Right atrium auricular region (tissue), 2 donors: Measurements from ENCODE around the gene FAM78B. TPM values are rescaled to one million over a fixed set of nuclear protein-coding genes. Genes with fewer than 3 reads are reported as not detected.

Source experiments
- DNase-seq: peaks from one replicate; pipeline ENCODE4 v3.0.0-alpha.2; 2019; ENCODE audit warnings: low spot score
- H3K27ac ChIP-seq, 2 donors: fragments of 200-600 bp; sonication (generic); 1 replicate in 1 of 2; 2 replicates in 1 of 2; pipeline ENCODE4 v1.5.1; 2016 to 2019
- H3K27me3 ChIP-seq, 2 donors: fragments of 200-600 bp; sonication (generic); one replicate each; pipeline versions ENCODE4 v1.5.1 to v1.6.0; 2017 to 2019
- H3K36me3 ChIP-seq: fragments of 200-600 bp; sonication (generic); one replicate; pipeline ENCODE4 v1.5.1; 2016
- H3K4me1 ChIP-seq, 2 donors: fragments of 200-600 bp; sonication (generic); one replicate each; pipeline versions ENCODE4 v1.5.1 to v1.6.0; 2017 to 2019
- H3K4me3 ChIP-seq, 2 donors: fragments of 200-600 bp; sonication (generic); 1 replicate in 1 of 2; 2 replicates in 1 of 2; pipeline ENCODE4 v1.5.1; 2017 to 2019; ENCODE audit warnings: mild to moderate bottlenecking in 1 of 2, moderate library complexity in 1 of 2
- H3K9me3 ChIP-seq, 2 donors: fragments of 200-600 bp; sonication (generic); one replicate each; pipeline ENCODE4 v1.5.1; 2019
- total RNA-seq, 2 donors: library from RNA; depleted of rRNA; stranded (reverse); fragments of >200 nt; gene quantifications; one replicate each; pipeline ENCODE4 v1.1.0, GENCODE V29; 2016
- TF ChIP-seq, protein P1 (sequence below), 2 donors: fragments of 200-600 bp; sonication (generic); IDR thresholded peaks; one replicate each; pipeline ENCODE4 v1.5.1; 2019; ENCODE audit warnings: antibody characterized with exemption in 2 of 2

The FAM78B gene
- total RNA-seq, 2 donors from 2014 or later: 1.8 to 2.9 TPM

DNA sequence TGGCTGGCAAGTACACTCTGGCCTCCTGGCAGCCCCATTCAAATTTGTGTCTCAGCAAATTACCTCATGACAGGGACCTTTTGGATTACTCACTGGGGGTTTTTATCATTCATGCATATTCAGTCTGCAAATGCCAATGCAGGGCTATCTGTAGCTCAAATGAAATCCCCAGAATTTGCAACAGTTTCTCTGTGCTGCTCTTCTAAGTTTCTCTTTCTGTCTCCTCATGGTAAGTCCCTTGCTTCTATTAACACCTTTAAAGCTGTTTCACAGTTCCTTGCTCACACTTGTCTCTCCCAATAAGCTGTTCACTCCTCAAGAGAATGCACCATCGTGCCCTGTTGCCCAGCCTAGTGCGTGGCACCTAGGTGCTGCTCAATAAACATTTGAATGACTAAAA is 3.3 kb upstream of the FAM78B start:
- H3K4me3 ChIP-seq: no peak overlapping the region
- no peaks in the 10 kb centered on the region for H3K27me3 ChIP-seq
- TF ChIP-seq, protein P1, sequence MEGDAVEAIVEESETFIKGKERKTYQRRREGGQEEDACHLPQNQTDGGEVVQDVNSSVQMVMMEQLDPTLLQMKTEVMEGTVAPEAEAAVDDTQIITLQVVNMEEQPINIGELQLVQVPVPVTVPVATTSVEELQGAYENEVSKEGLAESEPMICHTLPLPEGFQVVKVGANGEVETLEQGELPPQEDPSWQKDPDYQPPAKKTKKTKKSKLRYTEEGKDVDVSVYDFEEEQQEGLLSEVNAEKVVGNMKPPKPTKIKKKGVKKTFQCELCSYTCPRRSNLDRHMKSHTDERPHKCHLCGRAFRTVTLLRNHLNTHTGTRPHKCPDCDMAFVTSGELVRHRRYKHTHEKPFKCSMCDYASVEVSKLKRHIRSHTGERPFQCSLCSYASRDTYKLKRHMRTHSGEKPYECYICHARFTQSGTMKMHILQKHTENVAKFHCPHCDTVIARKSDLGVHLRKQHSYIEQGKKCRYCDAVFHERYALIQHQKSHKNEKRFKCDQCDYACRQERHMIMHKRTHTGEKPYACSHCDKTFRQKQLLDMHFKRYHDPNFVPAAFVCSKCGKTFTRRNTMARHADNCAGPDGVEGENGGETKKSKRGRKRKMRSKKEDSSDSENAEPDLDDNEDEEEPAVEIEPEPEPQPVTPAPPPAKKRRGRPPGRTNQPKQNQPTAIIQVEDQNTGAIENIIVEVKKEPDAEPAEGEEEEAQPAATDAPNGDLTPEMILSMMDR (IDR thresholded peaks at IDR 0.05): no peak
- H3K36me3 ChIP-seq: no peaks in the 10 kb centered on the region
- H3K4me1 ChIP-seq: peaks cover 0 to 19% of the 10 kb centered on the region in 2 donors
- no peak for DNase-seq
- H3K27ac ChIP-seq: no peak overlapping the region
- H3K9me3 ChIP-seq: no peaks in the 10 kb centered on the region

DNA sequence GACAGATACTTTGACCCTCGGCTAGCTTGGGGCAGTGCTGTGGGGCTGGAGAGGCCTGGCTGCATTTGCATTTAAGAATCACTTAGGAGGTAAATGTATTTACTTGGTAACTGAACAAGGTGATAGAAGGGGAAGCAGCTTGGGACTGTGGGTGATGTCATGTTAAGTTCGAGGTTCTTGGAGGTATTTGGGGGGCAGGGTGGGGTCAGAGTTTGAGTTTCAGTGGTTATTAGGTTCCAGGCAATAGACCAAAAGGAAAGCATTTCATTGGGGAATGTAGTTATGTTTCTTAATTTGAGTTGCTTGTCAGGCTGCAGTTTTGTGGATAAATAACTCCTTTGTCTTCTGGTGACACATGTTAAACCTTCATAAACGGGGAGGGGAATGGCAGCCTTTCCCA is 2.4 kb upstream of the FAM78B start:
- H3K4me3 ChIP-seq: no peak overlapping the region
- H3K27me3 ChIP-seq: no peaks in the 10 kb centered on the region
- no peaks in the 10 kb centered on the region for H3K9me3 ChIP-seq
- no peak for DNase-seq
- TF ChIP-seq, protein P1 (IDR thresholded peaks at IDR 0.05): no peak
- no peaks in the 10 kb centered on the region for H3K36me3 ChIP-seq
- H3K27ac ChIP-seq: no peak overlapping the region
- H3K4me1 ChIP-seq: peaks cover 0 to 25% of the 10 kb centered on the region in 2 donors

DNA sequence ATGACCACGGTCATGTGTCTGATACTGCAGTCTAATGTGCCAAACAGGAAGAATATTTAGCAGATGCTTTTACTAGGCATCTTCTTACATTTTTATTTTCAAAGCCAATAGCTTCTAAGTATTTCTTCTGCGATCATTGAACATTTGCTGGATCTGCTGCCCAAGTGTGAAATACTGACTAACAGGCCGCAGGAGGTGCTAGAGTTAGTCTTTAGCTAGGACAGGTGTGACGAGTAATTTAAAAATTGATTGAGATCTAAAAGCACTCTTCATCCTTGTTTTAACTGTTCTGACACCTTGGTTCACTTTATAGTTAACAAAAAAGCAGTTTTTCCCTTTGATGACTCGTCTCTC is 748 bp upstream of the FAM78B start:
- TF ChIP-seq, protein P1 (IDR thresholded peaks at IDR 0.05): no peak
- Histone ChIP-seq H3K9me3 (no peaks in the 10 kb centered on the region), H3K27ac (peak overlapping the region; percentile 59 to 76), H3K4me1 (peaks cover 0 to 25% of the 10 kb centered on the region in 2 donors), H3K27me3 (no peaks in the 10 kb centered on the region), H3K36me3 (no peaks in the 10 kb centered on the region), H3K4me3 (peak overlapping the region; percentile 64 to 70)
- DNase-seq: no peak

DNA sequence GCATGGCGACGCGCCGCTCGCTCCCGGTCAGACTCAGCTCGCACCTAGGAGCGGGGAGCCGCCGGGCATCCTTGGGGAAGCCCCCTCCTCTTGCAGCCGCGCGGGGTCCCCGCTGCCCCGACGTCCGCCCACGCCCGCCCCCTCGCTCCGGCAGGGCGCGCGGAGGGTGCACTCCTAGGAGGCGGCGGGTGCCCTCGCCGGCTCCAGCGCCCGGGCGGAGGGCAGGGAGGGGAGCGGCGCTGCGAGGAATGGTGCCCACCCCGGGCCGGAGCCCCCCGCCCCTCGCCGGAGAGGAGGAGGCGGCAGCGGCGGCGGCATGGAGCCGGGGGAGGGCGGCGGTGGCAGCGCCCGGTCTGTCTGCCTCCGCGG is 488 bp downstream of the FAM78B start:
- no peaks in the 10 kb centered on the region for H3K27me3 ChIP-seq
- peak overlapping the region; percentile 64 to 70 for H3K4me3 ChIP-seq
- no peak for DNase-seq
- H3K36me3 ChIP-seq: no peaks in the 10 kb centered on the region
- peak overlapping the region; percentile 59 to 76 for H3K27ac ChIP-seq
- H3K9me3 ChIP-seq: no peaks in the 10 kb centered on the region
- H3K4me1 ChIP-seq: peaks cover 0 to 25% of the 10 kb centered on the region in 2 donors
- TF ChIP-seq, protein P1 (IDR thresholded peaks at IDR 0.05): no peak

DNA sequence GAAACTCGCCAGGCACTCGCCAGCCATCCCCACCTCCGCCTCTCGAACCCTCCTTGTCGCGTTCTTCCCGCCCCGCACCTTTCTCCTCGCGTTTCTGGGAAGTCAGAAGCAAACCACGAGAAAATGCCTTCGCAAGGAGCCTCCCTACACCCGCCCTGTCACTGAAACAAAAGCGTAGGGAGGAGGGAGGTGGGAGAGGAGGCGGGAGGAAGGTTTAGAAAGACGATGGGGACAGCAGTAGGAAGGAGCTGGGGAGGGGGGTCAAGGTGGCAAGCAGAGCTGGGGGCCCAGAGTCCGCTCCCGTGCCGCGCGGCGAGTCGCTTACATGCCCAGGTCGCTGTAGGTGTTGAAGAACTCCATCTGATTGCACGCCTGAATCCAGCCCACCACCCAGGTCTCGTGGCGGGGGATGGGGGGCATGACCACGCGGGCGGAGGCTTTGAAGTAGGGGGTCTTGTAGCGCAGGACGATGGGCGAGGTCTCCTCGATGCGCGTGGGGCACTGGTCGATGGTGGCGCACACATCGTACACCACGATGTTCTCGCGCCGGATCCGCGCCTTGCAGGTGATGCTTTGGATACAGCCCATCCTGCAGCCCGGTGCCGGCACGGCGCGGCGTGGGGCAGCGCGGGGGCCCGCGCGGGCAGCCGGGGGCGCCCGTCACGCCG is 1.0 kb downstream of the FAM78B start:
- no peaks in the 10 kb centered on the region for H3K9me3 ChIP-seq
- no peak for DNase-seq
- peak overlapping the region; percentile 64 to 70 for H3K4me3 ChIP-seq
- no peaks in the 10 kb centered on the region for H3K27me3 ChIP-seq
- no peaks in the 10 kb centered on the region for H3K36me3 ChIP-seq
- peak overlapping the region in 1 of 2 donors; percentile 41 for H3K27ac ChIP-seq
- TF ChIP-seq, protein P1 (IDR thresholded peaks at IDR 0.05): no peak
- H3K4me1 ChIP-seq: peaks cover 0 to 25% of the 10 kb centered on the region in 2 donors
